Neutrophil (primary cell): ENCODE measurements around the gene ASCL5.

ENCODE experiments used
- H3K27ac ChIP-seq: fragments of 200-600 bp; sonication (generic); 2 replicates; pipeline ENCODE4 v1.5.1; 2016; ENCODE audit warnings: mild to moderate bottlenecking, moderate library complexity
- H3K27me3 ChIP-seq: fragments of 200-600 bp; sonication (generic); 2 replicates; pipeline ENCODE4 v1.6.0; 2016; ENCODE audit warnings: mild to moderate bottlenecking
- H3K36me3 ChIP-seq: fragments of 200-600 bp; sonication (generic); 2 replicates; pipeline ENCODE4 v1.5.1; 2017
- H3K4me1 ChIP-seq, 2 experiments: fragments of 200-600 bp in 1 of 2; sonication (generic) in 1 of 2; 1 replicate in 1 of 2; 2 replicates in 1 of 2; pipeline versions ENCODE4 v1.5.1 to v1.6.1; 2013 to 2016; ENCODE audit warnings: low read depth in 1 of 2, low read length in 1 of 2, mild to moderate bottlenecking in 1 of 2, moderate library complexity in 1 of 2; ENCODE audit not compliant: control insufficient read depth in 1 of 2, insufficient read depth in 1 of 2
- H3K4me3 ChIP-seq, 2 experiments: fragments of 200-600 bp in 1 of 2; sonication (generic) in 1 of 2; 1 replicate in 1 of 2; 2 replicates in 1 of 2; pipeline ENCODE4 v1.5.1; 2013 to 2016; ENCODE audit warnings: low read depth in 1 of 2, low read length in 1 of 2, mild to moderate bottlenecking in 1 of 2, moderate library complexity in 1 of 2
- H3K9me3 ChIP-seq: fragments of 200-600 bp; sonication (generic); 2 replicates; pipeline ENCODE4 v1.5.1; 2016
- TF ChIP-seq, protein P1 (sequence below): fragments of 200-600 bp; sonication (generic); IDR thresholded peaks from 2 replicates; pipeline ENCODE4 v1.5.1; 2016; ENCODE audit warnings: antibody characterized with exemption

The ASCL5 gene

GRCh38 chr1:201142849-201143725, 16.1 kb upstream of the ASCL5 start:
- Histone ChIP-seq H3K4me3 (no peak overlapping the region), H3K36me3 (peaks cover 79% of the 10 kb centered on the region)

DNA sequence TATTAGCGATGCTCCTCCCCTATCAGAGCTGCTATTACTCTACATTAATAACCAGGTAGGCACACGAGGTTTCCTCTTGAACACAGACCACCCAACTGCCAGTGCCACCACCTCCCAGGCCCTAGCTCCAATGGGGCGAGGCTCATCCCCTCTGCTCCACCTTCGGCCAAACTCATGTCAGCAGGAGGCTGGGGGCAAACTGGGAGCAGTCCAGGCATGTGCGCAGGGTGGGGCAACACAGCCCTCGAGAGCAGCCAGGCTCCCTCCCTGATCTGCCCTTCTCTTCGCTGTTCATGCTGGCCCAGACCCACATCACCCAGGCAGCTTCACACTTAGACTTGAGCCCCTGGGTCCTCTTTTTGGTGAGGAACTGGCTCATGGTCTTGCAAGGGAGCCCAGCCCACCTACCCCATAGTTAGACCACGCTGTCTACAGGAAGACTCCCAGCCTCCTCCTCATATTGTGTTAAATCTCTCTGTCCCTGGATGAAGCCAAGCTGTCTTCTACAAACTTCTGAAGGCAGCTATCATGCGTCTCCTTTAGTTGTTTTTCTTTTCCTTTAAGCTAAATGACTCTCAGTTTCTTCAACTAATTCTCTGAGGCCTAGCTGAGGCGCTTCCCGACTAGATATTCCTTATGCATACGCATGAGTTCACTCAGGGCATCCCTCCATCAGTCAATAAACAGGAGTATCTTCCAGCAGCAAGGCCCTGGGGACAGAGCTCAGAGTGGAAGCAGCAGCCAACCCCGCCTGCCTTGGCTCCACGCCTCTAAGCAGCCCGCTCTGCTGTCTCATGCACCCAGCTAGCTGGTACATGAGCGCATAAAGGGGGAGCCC, 15.2 kb upstream of the ASCL5 start:
- peaks cover 79% of the 10 kb centered on the region for H3K36me3 ChIP-seq
- H3K9me3 ChIP-seq = no peaks in the 10 kb centered on the region
- no peaks in the 10 kb centered on the region for H3K27me3 ChIP-seq
- TF ChIP-seq, protein P1, sequence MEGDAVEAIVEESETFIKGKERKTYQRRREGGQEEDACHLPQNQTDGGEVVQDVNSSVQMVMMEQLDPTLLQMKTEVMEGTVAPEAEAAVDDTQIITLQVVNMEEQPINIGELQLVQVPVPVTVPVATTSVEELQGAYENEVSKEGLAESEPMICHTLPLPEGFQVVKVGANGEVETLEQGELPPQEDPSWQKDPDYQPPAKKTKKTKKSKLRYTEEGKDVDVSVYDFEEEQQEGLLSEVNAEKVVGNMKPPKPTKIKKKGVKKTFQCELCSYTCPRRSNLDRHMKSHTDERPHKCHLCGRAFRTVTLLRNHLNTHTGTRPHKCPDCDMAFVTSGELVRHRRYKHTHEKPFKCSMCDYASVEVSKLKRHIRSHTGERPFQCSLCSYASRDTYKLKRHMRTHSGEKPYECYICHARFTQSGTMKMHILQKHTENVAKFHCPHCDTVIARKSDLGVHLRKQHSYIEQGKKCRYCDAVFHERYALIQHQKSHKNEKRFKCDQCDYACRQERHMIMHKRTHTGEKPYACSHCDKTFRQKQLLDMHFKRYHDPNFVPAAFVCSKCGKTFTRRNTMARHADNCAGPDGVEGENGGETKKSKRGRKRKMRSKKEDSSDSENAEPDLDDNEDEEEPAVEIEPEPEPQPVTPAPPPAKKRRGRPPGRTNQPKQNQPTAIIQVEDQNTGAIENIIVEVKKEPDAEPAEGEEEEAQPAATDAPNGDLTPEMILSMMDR = no peak
- H3K4me1 ChIP-seq = no peaks in the 10 kb centered on the region
- no peak overlapping the region for H3K27ac ChIP-seq
- H3K4me3 ChIP-seq = no peak overlapping the region

More at GRCh38 chr1:201142849-201143725, 16.1 kb upstream of the ASCL5 start:
- TF ChIP-seq, protein P1 = no peak
- no peaks in the 10 kb centered on the region for H3K27me3 ChIP-seq
- H3K27ac ChIP-seq = no peak overlapping the region
- no peaks in the 10 kb centered on the region for H3K4me1 ChIP-seq
- no peaks in the 10 kb centered on the region for H3K9me3 ChIP-seq

GRCh38 chr1:201141418-201141817, 14.4 kb upstream of the ASCL5 start:
- H3K9me3 ChIP-seq = no peaks in the 10 kb centered on the region
- H3K27ac ChIP-seq = no peak overlapping the region
- H3K4me3 ChIP-seq = no peak overlapping the region
- TF ChIP-seq, protein P1 = no peak
- peaks cover 79% of the 10 kb centered on the region for H3K36me3 ChIP-seq
- H3K27me3 ChIP-seq = no peaks in the 10 kb centered on the region
- no peaks in the 10 kb centered on the region for H3K4me1 ChIP-seq

- TF ChIP-seq, protein P1 = no peak
- Histone ChIP-seq H3K9me3 (no peaks in the 10 kb centered on the region), H3K27ac (no peak overlapping the region), H3K4me3 (no peak overlapping the region), H3K27me3 (no peaks in the 10 kb centered on the region), H3K36me3 (peaks cover 79% of the 10 kb centered on the region), H3K4me1 (no peaks in the 10 kb centered on the region)
Measured at GRCh38 chr1:201140941-201141260, 13.9 kb upstream of the ASCL5 start.

DNA sequence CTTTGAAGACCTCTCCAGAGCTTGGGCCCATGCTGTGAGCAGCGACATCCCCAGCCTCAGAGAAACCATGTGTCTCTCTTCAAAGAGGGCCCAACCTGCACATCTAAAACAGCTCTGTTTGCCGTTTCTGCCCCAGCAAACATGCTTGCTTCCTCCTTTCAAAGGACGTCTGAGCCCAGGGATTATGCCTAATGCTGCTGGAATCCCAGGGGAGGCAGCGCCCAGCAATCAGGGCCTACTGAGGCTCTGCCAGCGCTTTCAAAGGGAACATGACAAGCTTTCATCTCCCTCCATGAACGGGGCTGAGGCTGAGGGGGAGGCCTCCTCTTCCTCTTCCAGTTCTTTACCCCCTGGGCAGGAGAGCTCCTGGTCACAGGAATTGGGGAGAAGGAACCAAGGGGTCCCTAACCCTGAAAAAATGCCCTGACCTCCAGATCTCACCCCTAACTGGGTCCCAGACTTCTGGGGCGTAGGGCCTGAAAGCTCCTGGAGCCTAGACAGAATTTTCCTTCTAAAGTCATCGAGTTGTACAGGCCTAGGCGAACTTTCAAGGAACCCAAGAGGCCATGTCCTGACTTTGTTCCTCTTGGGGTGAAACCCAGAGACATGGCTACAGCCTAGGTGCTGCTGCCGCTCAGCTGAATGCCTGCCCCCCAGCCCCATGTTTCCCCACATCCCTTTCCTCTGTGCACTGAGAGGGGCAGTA, 13.4 kb upstream of the ASCL5 start:
- Histone ChIP-seq H3K27ac (no peak overlapping the region), H3K4me1 (no peaks in the 10 kb centered on the region), H3K36me3 (peaks cover 79% of the 10 kb centered on the region), H3K9me3 (no peaks in the 10 kb centered on the region), H3K4me3 (no peak overlapping the region), H3K27me3 (no peaks in the 10 kb centered on the region)
- TF ChIP-seq, protein P1 = no peak
